DOHH2 (cell line): ENCODE results near the gene GOT1.

ENCODE experiments used
- CTCF ChIP-seq: fragments of 200-600 bp; sonication (generic); IDR thresholded peaks from one replicate; pipeline ENCODE4 v1.5.1; 2014; ENCODE audit warnings: antibody characterized with exemption, mild to moderate bottlenecking, low read depth, low read length; ENCODE audit not compliant: poor library complexity, severe bottlenecking
- EZH2phosphoT487 ChIP-seq: fragments of 200-600 bp; sonication (generic); IDR thresholded peaks from 2 replicates; pipeline ENCODE4 v1.6.1; 2017; ENCODE audit warnings: borderline replicate concordance, mild to moderate bottlenecking, antibody characterized with exemption, low read length, moderate library complexity, mixed read lengths

GRCh38 chr10:99375426-99375825 lies 55.0 kb downstream of the GOT1 start:
- TF ChIP-seq CTCF (no peak), EZH2phosphoT487 (no peak)
